Stimulated activated CD8-positive, alpha-beta memory T cell treated with anti-CD3 and anti-CD28 coated beads, Interleukin-4, amount 100 ng/mL, for 1 hour (primary cell): ENCODE data around the gene UBXN10.
A peak's percentile ranks its signal among the peaks of the same experiment; 100 is the strongest.

ENCODE experiments used
- DNase-seq, 2 donors: peaks; one replicate each; pipeline ENCODE4 v3.0.0-alpha.2; 2020; ENCODE audit warnings: low read depth in 2 of 2, low spot score in 1 of 2

Gene UBXN10

GRCh38 chr1:20182415-20182814 is 3.5 kb upstream of the UBXN10 start:
- DNase-seq = no peak

GRCh38 chr1:20183035-20183434 is 2.9 kb upstream of the UBXN10 start:
- no peak for DNase-seq

- no peak for DNase-seq
Measured at GRCh38 chr1:20183616-20184271, 2.2 kb upstream of the UBXN10 start.

- no peak for DNase-seq
Measured at GRCh38 chr1:20184481-20184900, 1.4 kb upstream of the UBXN10 start.

- DNase-seq = no peak
Measured at GRCh38 chr1:20184997-20185833, 681 bp upstream of the UBXN10 start.

GRCh38 chr1:20187103-20187812 is 1.4 kb downstream of the UBXN10 start:
- DNase-seq = no peak

- no peak for DNase-seq
Measured at GRCh38 chr1:20187813-20188454, 2.0 kb downstream of the UBXN10 start.

- no peak for DNase-seq
Measured at GRCh38 chr1:20188455-20188817, 2.5 kb downstream of the UBXN10 start.

- no peak for DNase-seq
Measured at GRCh38 chr1:20189664-20190063, 3.8 kb downstream of the UBXN10 start.

- DNase-seq = no peak
Measured at GRCh38 chr1:20190256-20191160, 4.6 kb downstream of the UBXN10 start.

- no peak for DNase-seq
Measured at GRCh38 chr1:20191266-20191825, 5.5 kb downstream of the UBXN10 start.

- DNase-seq = no peak
Measured at GRCh38 chr1:20192364-20192763, 6.5 kb downstream of the UBXN10 start.

GRCh38 chr1:20192871-20193411 is 7.0 kb downstream of the UBXN10 start:
- DNase-seq = no peak

- no peak for DNase-seq
Measured at GRCh38 chr1:20194224-20194623, 8.3 kb downstream of the UBXN10 start.

- DNase-seq = peak; percentile 20 to 55
Measured at GRCh38 chr1:20194757-20195461, 9.0 kb downstream of the UBXN10 start.

- no peak for DNase-seq
Measured at GRCh38 chr1:20195462-20195780, 9.5 kb downstream of the UBXN10 start.

GRCh38 chr1:20197329-20197791 is 11.5 kb downstream of the UBXN10 start:
- DNase-seq = no peak

- DNase-seq = no peak
Measured at GRCh38 chr1:20198296-20198695, 12.4 kb downstream of the UBXN10 start.

GRCh38 chr1:20198918-20199317 is 13.0 kb downstream of the UBXN10 start:
- no peak for DNase-seq
